H1 (cell line): Measurements from ENCODE around the gene PARD3. TPM values are rescaled to one million over a fixed set of nuclear protein-coding genes. Genes with fewer than 3 reads are reported as not detected.

ENCODE experiments used
- ATF3 ChIP-seq: IDR thresholded peaks from 2 replicates; pipeline ENCODE4 v1.6.1; 2011; ENCODE audit warnings: low read depth, mild to moderate bottlenecking, low read length; ENCODE audit not compliant: insufficient read depth
- CBX5 ChIP-seq: fragments of 300-800, 300-1000 bp; sonication (generic); IDR thresholded peaks from 2 replicates; pipeline ENCODE4 v1.7.1; 2016; ENCODE audit warnings: antibody characterized with exemption, low read length, low read depth
- CHD2 ChIP-seq: IDR thresholded peaks from 2 replicates; pipeline ENCODE4 v1.6.1; 2012; ENCODE audit warnings: low read length, improper control_type of control experiment
- SAP30 ChIP-seq: fragments of 300-600 bp; sonication (generic); IDR thresholded peaks from 2 replicates; pipeline ENCODE4 v1.7.1; 2012; ENCODE audit warnings: low read length, moderate library complexity, mild to moderate bottlenecking, inconsistent platforms; ENCODE audit not compliant: insufficient read depth, insufficient replicate concordance
- SP2 ChIP-seq: IDR thresholded peaks from 2 replicates; pipeline ENCODE4 v1.6.1; 2012; ENCODE audit warnings: mild to moderate bottlenecking, low read length, inconsistent platforms
- TBP ChIP-seq: IDR thresholded peaks from 2 replicates; pipeline ENCODE4 v1.6.1; 2011; ENCODE audit warnings: low read depth, low read length, improper control_type of control experiment
- polyA plus RNA-seq, 7 experiments: library from polyadenylated mRNA; depleted of rRNA in 3 of 7; stranded (reverse) in 5 of 7; unstranded in 2 of 7; fragments of >200 nt in 5 of 7; fragments of 200-250 nt in 2 of 7; gene quantifications; 1 replicate in 5 of 7; 2 replicates in 1 of 7; 4 replicates in 1 of 7; pipeline versions ENCODE4 v1.2.1 to v1.2.3, GENCODE V29; 2011 to 2013; ENCODE audit warnings: missing spikeins in 2 of 7, mixed read lengths in 2 of 7
- total RNA-seq: library from RNA; stranded (reverse); fragmentation: NEBNext Ultra II Directional; extraction: Animal tissue kit (Norgen Biotek cat#: 25700); gene quantifications from 2 replicates; pipeline ENCODE4 v1.2.1, GENCODE V29; 2021

Gene PARD3
- total and polyA plus RNA-seq, 2 of the 8 experiments (the other 6 are each of a cell fraction or from before 2014, with no cell fraction given), result 19.7 to 49.1 TPM

DNA sequence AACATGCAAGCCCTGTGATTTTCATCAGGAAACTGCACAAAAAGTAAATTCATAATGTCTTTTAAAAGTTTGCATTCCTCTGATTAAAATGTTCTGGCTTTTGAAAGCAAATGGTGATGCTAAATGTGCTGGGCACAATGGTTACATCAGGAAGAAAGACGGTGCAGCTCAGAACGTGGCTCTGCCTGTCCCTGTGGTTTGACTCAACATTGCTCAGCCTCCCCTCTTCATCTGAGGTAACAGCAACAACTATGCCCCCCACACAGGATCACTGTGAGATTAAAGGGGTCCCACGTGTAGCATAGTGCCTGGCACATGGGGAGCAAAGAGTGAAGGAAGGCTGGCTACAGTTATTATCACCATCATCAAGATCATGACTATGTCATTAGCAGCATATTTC is 44.0 kb downstream of the PARD3 start (continued):
- TF ChIP-seq SAP30 (no peak), TBP (no peak), ATF3 (no peak), SP2 (no peak), CHD2 (no peak), CBX5 (no peak)
